ENCODE data around the gene ACSL1.

ACSL1 gene

GRCh38 chr4:184706453-184706852, 119.3 kb downstream of the ACSL1 start:
- no peak for DNase-seq

DNA sequence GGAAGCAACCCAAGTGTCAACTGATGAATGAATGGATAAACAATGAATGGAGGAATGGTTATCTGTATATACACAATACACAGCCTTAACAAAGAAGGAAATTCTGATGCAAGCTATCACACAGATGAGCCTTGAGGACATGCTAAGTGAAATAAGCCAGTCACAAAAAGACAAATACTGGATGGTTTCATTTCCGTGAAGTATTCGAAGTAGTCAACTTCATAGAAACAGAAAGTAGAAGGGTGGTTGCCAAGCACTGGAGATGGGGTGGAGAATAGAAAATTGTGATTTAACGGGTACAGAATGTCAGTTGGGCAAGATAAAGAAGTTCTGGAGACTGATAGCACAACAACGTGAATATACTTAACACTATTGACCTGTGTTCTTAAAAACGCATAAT, 120.1 kb downstream of the ACSL1 start:
- no peak for DNase-seq

Data from cerebellar nuclear complex (tissue), 1 donor.